Loucy (cell line): Measurements from ENCODE around the gene MED8.

Experiments
- EZH2phosphoT487 ChIP-seq: fragments of 200-600 bp; IDR thresholded peaks from 2 replicates; pipeline ENCODE4 v1.6.1; 2018; ENCODE audit warnings: antibody characterized with exemption, mild to moderate bottlenecking, moderate library complexity, borderline replicate concordance
- TF ChIP-seq, protein P1 (sequence below): fragments of 200-600 bp; sonication (generic); conservative IDR thresholded peaks from 2 replicates; pipeline ENCODE4 v1.5.1; 2014; ENCODE audit warnings: mild to moderate bottlenecking, antibody characterized with exemption, low read length

DNA sequence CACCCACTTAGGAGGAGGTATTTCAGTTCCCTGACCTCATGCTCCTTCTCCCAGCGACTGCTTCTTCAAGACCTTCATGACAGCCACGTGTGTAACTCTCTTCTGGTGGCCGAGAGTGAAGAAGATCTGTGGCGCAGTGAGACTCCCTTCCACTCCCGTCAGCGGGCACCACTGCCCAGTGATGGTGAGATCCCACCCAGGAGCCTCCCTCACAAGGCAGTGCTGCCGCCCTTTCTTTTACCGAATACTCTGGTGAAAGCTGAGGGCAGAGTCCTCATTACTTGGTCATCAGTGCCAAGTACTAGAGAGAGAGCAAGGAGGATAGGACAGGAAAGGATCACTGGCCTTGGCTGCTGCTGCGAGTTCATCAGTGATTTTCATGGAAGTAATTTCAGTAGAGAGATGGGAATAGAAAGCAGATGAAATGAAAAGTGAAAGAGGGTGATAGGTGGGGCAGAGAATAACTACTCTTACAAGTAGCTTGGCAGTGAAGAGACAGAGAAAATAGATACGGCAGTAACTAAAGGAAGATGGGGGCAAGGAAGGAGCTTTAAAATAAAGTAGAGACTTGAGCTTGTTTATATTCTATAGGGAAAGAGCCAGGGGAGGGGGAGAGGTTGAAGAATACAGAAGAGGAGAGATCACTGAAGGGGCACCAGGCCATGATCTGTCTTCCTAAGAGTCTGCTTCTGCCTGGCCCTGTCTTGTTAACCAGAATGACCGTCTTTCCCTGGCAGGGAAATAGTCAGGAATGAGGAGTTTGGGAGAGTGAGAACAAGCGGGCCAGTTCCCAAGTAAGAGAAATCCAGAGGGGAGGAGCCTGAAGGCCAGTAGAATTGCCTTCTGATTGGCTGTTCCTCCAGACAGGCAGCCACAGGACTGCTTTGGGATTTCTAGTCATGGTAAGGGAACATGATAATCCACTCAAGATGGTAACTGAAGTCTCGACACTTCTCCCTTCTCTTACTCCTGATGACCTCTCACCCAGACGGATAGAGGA, 45.8 kb upstream of the MED8 start:
- TF ChIP-seq, protein P1, sequence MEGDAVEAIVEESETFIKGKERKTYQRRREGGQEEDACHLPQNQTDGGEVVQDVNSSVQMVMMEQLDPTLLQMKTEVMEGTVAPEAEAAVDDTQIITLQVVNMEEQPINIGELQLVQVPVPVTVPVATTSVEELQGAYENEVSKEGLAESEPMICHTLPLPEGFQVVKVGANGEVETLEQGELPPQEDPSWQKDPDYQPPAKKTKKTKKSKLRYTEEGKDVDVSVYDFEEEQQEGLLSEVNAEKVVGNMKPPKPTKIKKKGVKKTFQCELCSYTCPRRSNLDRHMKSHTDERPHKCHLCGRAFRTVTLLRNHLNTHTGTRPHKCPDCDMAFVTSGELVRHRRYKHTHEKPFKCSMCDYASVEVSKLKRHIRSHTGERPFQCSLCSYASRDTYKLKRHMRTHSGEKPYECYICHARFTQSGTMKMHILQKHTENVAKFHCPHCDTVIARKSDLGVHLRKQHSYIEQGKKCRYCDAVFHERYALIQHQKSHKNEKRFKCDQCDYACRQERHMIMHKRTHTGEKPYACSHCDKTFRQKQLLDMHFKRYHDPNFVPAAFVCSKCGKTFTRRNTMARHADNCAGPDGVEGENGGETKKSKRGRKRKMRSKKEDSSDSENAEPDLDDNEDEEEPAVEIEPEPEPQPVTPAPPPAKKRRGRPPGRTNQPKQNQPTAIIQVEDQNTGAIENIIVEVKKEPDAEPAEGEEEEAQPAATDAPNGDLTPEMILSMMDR: no peak
- TF ChIP-seq EZH2phosphoT487: no peak
